T-cell (primary cell): Measurements from ENCODE around the gene PRDM7. TPM values are rescaled to one million over a fixed set of nuclear protein-coding genes. Genes with fewer than 3 reads are reported as not detected.
A peak's percentile ranks its signal among the peaks of the same experiment; 100 is the strongest.

Source experiments
- ATAC-seq, 4 experiments: fragments of 200-7000 bp in 3 of 4; fragments of 150-1000 bp in 1 of 4; cut with Tn5 transposase; replicated peaks in 1 of 4; 1 replicate in 3 of 4; 2 replicates in 1 of 4; pipeline ENCODE4 v1.10.0; 2021; ENCODE audit warnings: moderate library complexity in 3 of 4, mild to moderate bottlenecking in 2 of 4, moderate number of reproducible peaks in 1 of 4
- CTCF ChIA-PET, 2 donors: fragments of 300-600 bp; sonication (Branson Sonifier 250); formaldehyde crosslinking; loops; one replicate each; lab custom pipeline; 2022; ENCODE audit warnings: antibody characterized with exemption in 2 of 2; lab: Charles Lee
- POLR2A ChIA-PET, 2 donors: fragments of 300-600 bp; sonication (Branson Sonifier 250); formaldehyde crosslinking; loops; one replicate each; lab custom pipeline; 2022; ENCODE audit warnings: antibody characterized with exemption in 2 of 2; lab: Charles Lee
- DNase-seq, 35 experiments: peaks; one replicate each; pipeline versions ENCODE4 v3.0.0 to v3.0.0-alpha.2; 2013 to 2023
- H3K27ac ChIP-seq: one replicate; pipeline ENCODE4 v1.5.1; 2013; ENCODE audit warnings: low read length
- H3K27me3 ChIP-seq, 2 experiments: replicated peaks in 1 of 2; 1 replicate in 1 of 2; 2 replicates in 1 of 2; pipeline versions ENCODE4 v1.6.1 to v1.7.0; 2013; ENCODE audit warnings: low read length in 1 of 2, mixed read lengths in 1 of 2; ENCODE audit not compliant: control insufficient read depth in 2 of 2, insufficient read depth in 2 of 2; ENCODE audit errors: extremely low read depth in 1 of 2
- H3K36me3 ChIP-seq, 2 donors: 1 replicate in 1 of 2; 2 replicates in 1 of 2; pipeline versions ENCODE4 v1.6.1 to v1.7.0; 2013; ENCODE audit warnings: low read length in 1 of 2; ENCODE audit not compliant: control insufficient read depth in 2 of 2, insufficient read depth in 1 of 2; ENCODE audit errors: extremely low read depth in 1 of 2
- H3K4me1 ChIP-seq, 2 experiments: 1 replicate in 1 of 2; 2 replicates in 1 of 2; pipeline versions ENCODE4 v1.6.1 to v1.7.0; 2013; ENCODE audit warnings: low read length in 2 of 2, mixed read lengths in 1 of 2; ENCODE audit not compliant: insufficient read depth in 2 of 2, control insufficient read depth in 1 of 2; ENCODE audit errors: extremely low read depth in 1 of 2
- H3K4me3 ChIP-seq, 2 donors: 1 replicate in 1 of 2; 2 replicates in 1 of 2; pipeline versions ENCODE4 v1.5.1 to v1.7.0; 2013; ENCODE audit warnings: mild to moderate bottlenecking in 2 of 2, low read length in 1 of 2, moderate library complexity in 1 of 2; ENCODE audit not compliant: control insufficient read depth in 1 of 2; ENCODE audit errors: extremely low read depth in 1 of 2
- H3K9me3 ChIP-seq: 2 replicates; pipeline ENCODE4 v1.7.0; 2013
- H3K27ac Mint-ChIP-seq, 2 donors: one replicate each; pipeline ENCODE4 v1.8.0; 2020 to 2021; ENCODE audit warnings: mild to moderate bottlenecking in 2 of 2, mixed read lengths in 2 of 2
- H3K27me3 Mint-ChIP-seq, 2 donors: one replicate each; pipeline ENCODE4 v1.8.0; 2021 to 2022; ENCODE audit warnings: mixed read lengths in 2 of 2
- H3K36me3 Mint-ChIP-seq: one replicate; pipeline ENCODE4 v1.8.0; 2021; ENCODE audit warnings: mixed read lengths
- H3K4me1 Mint-ChIP-seq, 3 donors: one replicate each; pipeline ENCODE4 v1.8.0; 2020 to 2022; ENCODE audit warnings: mixed read lengths in 3 of 3, mild to moderate bottlenecking in 1 of 3
- H3K4me3 Mint-ChIP-seq, 3 donors: one replicate each; pipeline ENCODE4 v1.8.0; 2020 to 2022; ENCODE audit warnings: mild to moderate bottlenecking in 3 of 3, mixed read lengths in 3 of 3, moderate library complexity in 3 of 3
- H3K9me3 Mint-ChIP-seq, 3 donors: one replicate each; pipeline ENCODE4 v1.8.0; 2020 to 2022; ENCODE audit warnings: mixed read lengths in 3 of 3
- WGBS: methylation state at CpG from one replicate; pipeline ENCODE4 v1.1.5; 2013; ENCODE audit warnings: missing lambda C conversion rate; ENCODE audit not compliant: insufficient coverage; 5-methylcytosine and 5-hydroxymethylcytosine counted together
- total RNA-seq, 35 experiments: library from RNA in 6 of 35; stranded (reverse) in 6 of 35; fragments of 120-200 nt in 1 of 35; gene quantifications; one replicate each; pipeline versions ENCODE4 v1.2.1 to v1.2.4 and lab custom pipeline; 2013 to 2026

PRDM7 gene
- total RNA-seq, 5 donors from 2014 or later (not counting 1 experiment from before 2014, with no cell fraction given), result not detected

DNA sequence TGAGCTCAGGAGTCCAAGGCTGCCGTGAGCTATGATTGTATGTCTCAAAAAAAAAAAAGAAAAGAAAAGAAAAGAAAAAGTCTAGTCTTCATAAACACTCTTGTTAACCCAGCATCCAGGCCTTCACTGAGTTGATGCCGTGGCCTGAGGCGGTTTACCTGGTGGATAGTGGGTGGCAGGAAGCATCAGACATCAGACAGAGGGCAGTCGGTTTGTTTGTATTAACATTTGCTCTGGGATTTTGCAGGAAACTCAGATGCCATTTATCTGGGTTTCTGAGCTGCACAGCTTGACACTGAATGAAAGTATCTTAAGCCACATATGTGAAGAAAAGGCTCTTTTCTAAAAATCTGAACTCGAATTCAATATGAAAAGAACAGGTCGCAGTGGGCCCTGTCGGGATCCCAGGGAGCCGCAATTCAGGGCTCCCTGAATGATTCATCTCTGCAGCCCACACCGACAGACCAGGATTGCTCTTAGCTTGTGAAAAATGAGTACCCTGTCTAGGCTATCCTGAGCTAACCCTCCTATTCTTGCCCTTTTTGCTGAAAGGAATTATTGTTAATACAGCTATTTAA is 56.8 kb downstream of the PRDM7 start:
- Histone ChIP-seq H3K27me3 (peaks cover 3 to 33% of the 10 kb centered on the region in 2 experiments), H3K4me1 (peaks cover 6 to 39% of the 10 kb centered on the region in 2 experiments), H3K36me3 (no peaks in the 10 kb centered on the region), H3K27ac (no peak overlapping the region), H3K4me3 (no peak overlapping the region), H3K9me3 (no peaks in the 10 kb centered on the region)
- no peaks in the 10 kb centered on the region for H3K9me3 Mint-ChIP-seq
- DNase-seq (no peak), ATAC-seq (no peak)
- POLR2A ChIA-PET, result interaction anchor here in 1 of 2 donors (0.6 to 0.7 kb wide), 2 partner anchors 50 to 363 kb away, joined by 3 read pairs; partner anchors contain the start of genes CHMP1A and SPATA33
- no peaks in the 10 kb centered on the region for H3K36me3 Mint-ChIP-seq
- peak overlapping the region; percentile 62 to 79 (median 77) for H3K4me3 Mint-ChIP-seq
- 94% methylated on average over 7 of the region's 9 CpGs for WGBS
- H3K27ac Mint-ChIP-seq, result peak overlapping the region in 1 of 2 donors; percentile 22
- peaks cover 0 to 7% of the 10 kb centered on the region in 2 donors for H3K27me3 Mint-ChIP-seq
- peaks cover 15 to 29% (median 20%) of the 10 kb centered on the region in 3 donors for H3K4me1 Mint-ChIP-seq
- CTCF ChIA-PET, result no interaction called here

DNA sequence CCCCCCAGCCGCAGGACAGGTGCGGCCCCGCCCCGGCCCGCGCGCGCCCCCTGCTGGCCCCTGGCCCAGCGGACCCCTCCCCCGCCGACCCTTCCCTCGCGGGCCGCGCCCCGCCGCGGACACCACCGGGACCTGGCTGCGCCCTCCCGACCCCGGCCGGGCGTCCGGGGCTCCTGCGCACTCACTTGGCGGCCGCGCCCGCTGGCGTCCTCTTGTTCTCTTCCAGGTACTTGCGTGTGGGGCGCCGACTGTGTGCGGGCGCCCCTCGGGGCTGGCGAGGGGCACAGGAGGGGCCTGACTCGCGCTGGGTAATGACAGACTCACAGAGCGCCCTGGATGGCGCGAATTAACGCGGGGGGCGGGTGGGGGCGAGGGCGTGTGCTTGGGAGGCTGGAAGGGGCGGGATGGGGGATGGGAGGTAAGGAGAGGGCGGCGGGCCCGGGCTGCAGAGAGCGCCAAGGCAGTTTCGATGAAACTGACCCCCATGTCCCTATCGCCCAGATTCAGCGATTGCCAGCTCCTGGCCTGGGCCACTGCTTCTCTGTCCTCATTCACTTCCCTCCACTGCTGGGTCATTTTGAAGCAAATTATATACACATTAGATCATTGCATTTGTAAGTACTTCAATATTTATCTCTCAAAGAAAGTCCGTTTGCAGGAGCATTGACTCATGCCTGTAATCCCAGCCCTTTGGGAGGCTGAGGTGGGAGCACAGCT is 57.4 kb downstream of the PRDM7 start:
- Mint-ChIP-seq H3K9me3 (no peaks in the 10 kb centered on the region), H3K4me3 (peak overlapping the region; percentile 62 to 79 (median 77)), H3K4me1 (peaks cover 15 to 29% (median 20%) of the 10 kb centered on the region in 3 donors), H3K27me3 (peaks cover 0 to 7% of the 10 kb centered on the region in 2 donors), H3K36me3 (no peaks in the 10 kb centered on the region), H3K27ac (peak overlapping the region in 1 of 2 donors; percentile 22)
- Histone ChIP-seq H3K4me3 (peak overlapping the region; percentile 40 to 62), H3K27ac (no peak overlapping the region), H3K36me3 (no peaks in the 10 kb centered on the region), H3K9me3 (no peaks in the 10 kb centered on the region), H3K4me1 (peaks cover 6 to 39% of the 10 kb centered on the region in 2 experiments), H3K27me3 (peaks cover 3 to 33% of the 10 kb centered on the region in 2 experiments)
- DNase-seq (peak in 25 of 35 experiments; percentile 9 to 71 (median 37)), ATAC-seq (peak; percentile 51 to 72 (median 65))
- CTCF ChIA-PET, result interaction anchor here in 1 of 2 donors (0.6 kb wide), 1 partner anchor 19 kb away, joined by 4 read pairs; no protein-coding TSS in a partner anchor
- POLR2A ChIA-PET, result interaction anchor here in 1 of 2 donors (0.6 to 0.7 kb wide), 2 partner anchors 49 to 362 kb away, joined by 3 read pairs; partner anchors contain the start of genes CHMP1A and SPATA33
- WGBS, result 3% methylated on average over 39 of the region's 57 CpGs

DNA sequence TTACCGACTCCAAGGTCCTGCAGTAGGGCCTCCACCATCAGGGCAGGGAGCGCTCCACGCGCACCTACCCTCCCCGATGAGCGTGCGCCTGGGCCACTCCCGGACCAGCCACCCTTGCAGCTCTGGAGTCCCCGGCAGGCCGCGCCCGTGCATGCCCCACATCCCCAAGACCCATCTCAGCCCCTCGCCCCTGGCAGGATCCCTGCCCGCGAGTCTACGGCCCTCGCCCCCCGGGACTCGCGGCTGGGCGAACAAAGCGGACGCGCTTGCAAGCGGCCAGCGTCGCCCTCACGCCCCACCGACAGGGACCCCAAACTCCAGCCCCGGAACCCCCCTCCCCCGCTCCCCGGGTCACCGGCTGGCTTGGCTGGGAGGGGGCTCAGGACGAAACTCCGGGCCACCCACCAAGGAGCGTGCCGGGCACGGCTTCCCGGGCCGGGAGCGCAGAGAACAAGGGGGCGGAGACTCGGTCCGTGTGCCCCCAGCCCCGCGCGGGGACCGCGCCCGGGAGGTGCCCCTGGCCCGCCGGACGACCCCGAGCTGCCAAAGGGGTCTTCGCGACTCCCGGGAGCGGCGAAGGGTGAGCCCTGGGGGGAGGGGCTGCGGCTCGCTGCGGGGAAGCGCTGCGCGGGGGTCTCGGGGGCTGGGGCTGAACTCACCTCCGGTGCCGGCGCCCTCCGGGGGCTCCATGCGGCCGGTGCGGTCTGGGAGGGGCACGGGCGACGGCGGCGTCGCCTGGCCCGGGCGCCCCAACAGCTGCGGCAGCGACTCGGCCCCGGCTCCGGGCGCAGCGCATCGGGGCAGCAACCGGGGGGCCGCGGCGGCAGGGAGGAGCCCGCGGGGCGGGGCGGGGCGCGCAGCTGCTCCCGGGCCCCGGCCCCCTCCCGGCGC is 58.2 kb downstream of the PRDM7 start, which contains the start of gene DBNDD1:
Gene DBNDD1 (minus strand): TSS at position 805 of the 891 bp plus-strand sequence. CDS start 115 bp downstream, at position 690.
- Mint-ChIP-seq H3K4me1 (peaks cover 15 to 25% (median 20%) of the 10 kb centered on the region in 3 donors), H3K27ac (peak within 1 kb of the TSS in 1 of 2 donors; percentile 22), H3K27me3 (peaks cover 0 to 7% of the 10 kb centered on the region in 2 donors), H3K4me3 (peak within 1 kb of the TSS; percentile 73 to 79 (median 77)), H3K9me3 (no peaks in the 10 kb centered on the region), H3K36me3 (no peaks in the 10 kb centered on the region)
- peak within 1 kb of the TSS; percentile 40 to 62 for H3K4me3 ChIP-seq
- H3K27me3 ChIP-seq, result peaks cover 3 to 35% of the 10 kb centered on the region in 2 experiments
- WGBS, result 6% methylated on average over 89 of the region's 103 CpGs
- ATAC-seq, result no peak
- H3K4me1 ChIP-seq, result peaks cover 6 to 39% of the 10 kb centered on the region in 2 experiments
- POLR2A ChIA-PET, result no interaction called here
- no peak within 1 kb of the TSS for H3K27ac ChIP-seq
- peak in 1 of 35 experiments; percentile 35 for DNase-seq
- H3K9me3 ChIP-seq, result no peaks in the 10 kb centered on the region
- CTCF ChIA-PET, result interaction anchor here in 1 of 2 donors (0.6 kb wide), 1 partner anchor 18 kb away, joined by 4 read pairs; no protein-coding TSS in a partner anchor
- H3K36me3 ChIP-seq, result no peaks in the 10 kb centered on the region

DNA sequence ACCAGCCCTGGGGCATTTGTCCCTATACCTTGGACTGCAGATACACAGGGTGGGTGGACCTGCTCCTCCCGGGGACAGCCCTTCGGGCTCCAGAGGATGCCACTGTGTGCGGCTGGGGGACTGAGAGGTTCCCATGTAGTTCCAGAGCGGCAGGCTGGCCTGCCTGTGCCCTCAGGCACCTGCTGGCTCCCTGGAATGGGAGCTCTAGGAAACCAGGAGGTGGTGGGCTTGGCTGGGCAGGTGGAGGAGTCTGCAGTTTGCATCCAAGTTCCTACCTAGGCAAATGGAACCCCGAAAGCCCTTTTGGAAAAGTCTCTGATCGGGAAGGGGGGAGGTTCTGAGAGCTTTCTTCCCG is 58.9 kb downstream of the PRDM7 start:
- no peaks in the 10 kb centered on the region for H3K36me3 Mint-ChIP-seq
- peaks cover 15 to 25% (median 20%) of the 10 kb centered on the region in 3 donors for H3K4me1 Mint-ChIP-seq
- DNase-seq, result no peak
- Histone ChIP-seq H3K27ac (no peak overlapping the region), H3K36me3 (no peaks in the 10 kb centered on the region), H3K9me3 (no peaks in the 10 kb centered on the region), H3K4me1 (peaks cover 6 to 38% of the 10 kb centered on the region in 2 experiments), H3K27me3 (peaks cover 3 to 39% of the 10 kb centered on the region in 2 experiments), H3K4me3 (peak overlapping the region in 1 of 2 donors; percentile 26)
- H3K4me3 Mint-ChIP-seq, result peak overlapping the region; percentile 73 to 78 (median 75)
- H3K27ac Mint-ChIP-seq, result no peak overlapping the region
- CTCF ChIA-PET, result no interaction called here
- no peaks in the 10 kb centered on the region for H3K9me3 Mint-ChIP-seq
- ATAC-seq, result no peak
- peaks cover 0 to 7% of the 10 kb centered on the region in 2 donors for H3K27me3 Mint-ChIP-seq
- 85% methylated on average over 4 of the region's 7 CpGs for WGBS
- POLR2A ChIA-PET, result no interaction called here

DNA sequence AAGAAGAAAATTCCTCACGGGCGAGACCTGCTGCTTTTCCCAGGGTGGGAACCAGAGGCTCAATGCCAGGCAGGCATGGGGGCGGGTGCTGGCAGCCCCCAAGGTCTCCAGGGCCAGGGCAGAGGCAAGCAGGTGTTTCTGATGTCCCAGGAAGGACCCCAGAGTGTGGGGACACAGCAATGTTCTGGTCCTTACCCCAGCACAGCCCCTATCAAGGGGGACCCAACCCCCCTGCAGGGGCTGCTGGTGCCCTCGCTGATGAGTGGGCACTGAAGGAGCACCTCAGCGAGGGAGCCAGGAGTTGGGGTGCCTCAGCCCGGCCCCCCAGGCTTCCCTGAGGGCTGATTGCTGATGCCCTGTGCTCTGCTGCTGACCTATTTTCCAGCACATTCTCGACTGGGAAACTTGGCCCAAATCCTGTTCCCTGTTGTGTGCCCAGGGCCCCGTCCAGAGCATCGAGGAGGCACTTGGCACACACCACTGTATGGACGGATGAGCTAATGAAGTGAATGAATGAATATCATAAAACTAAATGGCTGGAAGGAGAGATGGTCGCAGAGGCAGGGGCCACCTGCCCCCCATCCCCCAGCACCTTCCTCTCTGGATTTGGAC is 60.7 kb downstream of the PRDM7 start:
- Histone ChIP-seq H3K4me1 (peaks cover 2 to 19% of the 10 kb centered on the region in 2 experiments), H3K4me3 (no peak overlapping the region), H3K36me3 (no peaks in the 10 kb centered on the region), H3K9me3 (no peaks in the 10 kb centered on the region), H3K27me3 (peaks cover 3 to 52% of the 10 kb centered on the region in 2 experiments), H3K27ac (no peak overlapping the region)
- Mint-ChIP-seq H3K4me1 (peaks cover 6 to 15% (median 7%) of the 10 kb centered on the region in 3 donors), H3K27me3 (peaks cover 0 to 7% of the 10 kb centered on the region in 2 donors), H3K4me3 (no peak overlapping the region), H3K27ac (no peak overlapping the region), H3K36me3 (no peaks in the 10 kb centered on the region), H3K9me3 (no peaks in the 10 kb centered on the region)
- 89% methylated on average over 5 of the region's 11 CpGs for WGBS
- ChIA-PET CTCF (no interaction called here), POLR2A (interaction anchor here in 1 of 2 donors (1.0 kb wide), 1 partner anchor 10 kb away, joined by 3 read pairs; no protein-coding TSS in a partner anchor)
- DNase-seq (no peak), ATAC-seq (no peak)
